ENCODE measurements around the gene KRT20. TPM values are rescaled to one million over a fixed set of nuclear protein-coding genes. Genes with fewer than 3 reads are reported as not detected.

Gene KRT20
- total RNA-seq, 1 experiment from 2014 or later = not detected

DNA sequence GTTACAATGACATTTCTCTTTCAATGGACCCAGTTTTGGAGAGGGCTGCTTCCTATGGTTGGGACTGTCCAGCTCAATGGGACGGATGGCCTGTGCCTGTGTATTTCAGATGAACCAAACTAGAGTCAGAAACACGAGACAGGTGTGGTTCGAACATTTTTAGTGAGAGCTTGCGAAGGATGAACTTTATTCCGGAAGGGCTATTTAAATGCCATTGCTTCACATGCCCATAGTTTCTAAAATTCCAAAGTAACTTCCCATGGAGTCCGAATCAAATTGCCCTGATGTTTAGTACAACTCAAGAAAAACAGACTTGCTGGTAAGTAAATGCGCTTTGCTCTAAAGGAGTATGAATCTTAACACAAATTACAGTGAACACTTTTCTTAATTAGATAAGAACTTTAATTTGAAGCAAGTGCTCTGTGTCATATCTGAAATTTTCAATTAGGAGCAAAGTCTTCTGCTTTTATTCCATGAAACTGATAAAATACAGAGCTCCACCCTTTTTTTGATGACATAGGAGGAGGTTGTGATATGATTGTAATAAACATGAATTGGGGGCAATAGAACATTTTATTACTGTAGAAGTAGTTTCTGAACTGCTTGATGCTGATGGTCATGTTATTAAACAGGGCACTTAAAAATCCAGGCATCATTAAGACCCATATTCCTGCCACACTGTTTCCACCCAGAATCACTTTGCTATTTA is 1.3 kb downstream of the KRT20 start:
- ChIA-PET POLR2A (ENCODE audit: unreplicated experiment) (no interaction called here), CTCF (no interaction called here)
- H4K20me1 ChIP-seq (ENCODE audit: insufficient read depth) = no peaks in the 10 kb centered on the region
- H3K9me3 ChIP-seq (ENCODE audit: insufficient read depth, low read depth) = no peaks in the 10 kb centered on the region; the same call in 1 of the 2 replicates
- H3K9me2 ChIP-seq (ENCODE audit: insufficient read depth) = no peaks in the 10 kb centered on the region
- no peak overlapping the region for H3K4me3 ChIP-seq
- TF ChIP-seq EZH2 (IDR thresholded peaks at IDR 0.05; ENCODE audit: low read depth) = no peak
- TF ChIP-seq, protein P1, sequence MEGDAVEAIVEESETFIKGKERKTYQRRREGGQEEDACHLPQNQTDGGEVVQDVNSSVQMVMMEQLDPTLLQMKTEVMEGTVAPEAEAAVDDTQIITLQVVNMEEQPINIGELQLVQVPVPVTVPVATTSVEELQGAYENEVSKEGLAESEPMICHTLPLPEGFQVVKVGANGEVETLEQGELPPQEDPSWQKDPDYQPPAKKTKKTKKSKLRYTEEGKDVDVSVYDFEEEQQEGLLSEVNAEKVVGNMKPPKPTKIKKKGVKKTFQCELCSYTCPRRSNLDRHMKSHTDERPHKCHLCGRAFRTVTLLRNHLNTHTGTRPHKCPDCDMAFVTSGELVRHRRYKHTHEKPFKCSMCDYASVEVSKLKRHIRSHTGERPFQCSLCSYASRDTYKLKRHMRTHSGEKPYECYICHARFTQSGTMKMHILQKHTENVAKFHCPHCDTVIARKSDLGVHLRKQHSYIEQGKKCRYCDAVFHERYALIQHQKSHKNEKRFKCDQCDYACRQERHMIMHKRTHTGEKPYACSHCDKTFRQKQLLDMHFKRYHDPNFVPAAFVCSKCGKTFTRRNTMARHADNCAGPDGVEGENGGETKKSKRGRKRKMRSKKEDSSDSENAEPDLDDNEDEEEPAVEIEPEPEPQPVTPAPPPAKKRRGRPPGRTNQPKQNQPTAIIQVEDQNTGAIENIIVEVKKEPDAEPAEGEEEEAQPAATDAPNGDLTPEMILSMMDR (conservative IDR thresholded peaks at IDR 0.05) = no peak
- H3K27ac ChIP-seq = no peak overlapping the region
- no TSS peak for BruUV-seq (replicated peaks)
- H3K4me1 ChIP-seq (replicated peaks; ENCODE audit: insufficient read depth) = no peaks in the 10 kb centered on the region
- H2AFZ ChIP-seq = peak overlapping the region; percentile 32; the same call in 1 of the 2 replicates
- H3F3A ChIP-seq (ENCODE audit: insufficient read depth, low read depth) = no peaks in the 10 kb centered on the region
- H3K79me2 ChIP-seq (ENCODE audit: low read depth) = no peaks in the 10 kb centered on the region
- no peaks in the 10 kb centered on the region for H3K36me3 ChIP-seq (ENCODE audit: low read depth)
- no peaks in the 10 kb centered on the region for H3K27me3 ChIP-seq (ENCODE audit: insufficient read depth, low read depth)
- intact Hi-C loops (cut with micrococcal nuclease; ENCODE audit: unreplicated experiment) = no loop called here
- H3K4me2 ChIP-seq = no peak overlapping the region
- DNase-seq = no peak

DNA sequence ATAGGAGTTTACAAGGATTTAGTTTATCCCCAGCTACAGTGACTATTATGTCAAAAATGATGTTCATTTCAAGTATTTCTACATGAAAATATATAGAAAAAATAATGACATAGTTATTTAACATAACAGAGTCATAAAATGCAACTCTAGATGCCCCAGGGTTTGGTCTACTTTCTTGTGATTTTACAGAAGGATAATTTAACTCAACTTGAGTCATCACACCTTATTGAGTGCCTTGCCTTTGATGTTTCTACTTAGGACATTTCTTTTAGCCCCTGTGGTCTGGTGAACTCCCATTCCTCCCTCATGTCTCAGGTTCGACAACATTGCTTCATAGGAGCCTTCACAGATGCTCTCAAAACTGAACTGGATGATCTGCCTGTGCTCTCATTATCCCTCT is 2.0 kb downstream of the KRT20 start:
- H3K9me3 ChIP-seq (ENCODE audit: insufficient read depth, low read depth) = no peaks in the 10 kb centered on the region; the same call in 1 of the 2 replicates
- H3K79me2 ChIP-seq (ENCODE audit: low read depth) = no peaks in the 10 kb centered on the region
- H3F3A ChIP-seq (ENCODE audit: insufficient read depth, low read depth) = no peaks in the 10 kb centered on the region
- TF ChIP-seq, protein P1 (conservative IDR thresholded peaks at IDR 0.05) = no peak
- TF ChIP-seq EZH2 (IDR thresholded peaks at IDR 0.05; ENCODE audit: low read depth) = no peak
- no peaks in the 10 kb centered on the region for H3K9me2 ChIP-seq (ENCODE audit: insufficient read depth)
- no peaks in the 10 kb centered on the region for H3K27me3 ChIP-seq (ENCODE audit: insufficient read depth, low read depth)
- H2AFZ ChIP-seq = no peak overlapping the region
- no peak for DNase-seq
- intact Hi-C loops (cut with micrococcal nuclease; ENCODE audit: unreplicated experiment) = no loop called here
- CTCF ChIA-PET = no interaction called here
- no peaks in the 10 kb centered on the region for H3K36me3 ChIP-seq (ENCODE audit: low read depth)
- no peaks in the 10 kb centered on the region for H4K20me1 ChIP-seq (ENCODE audit: insufficient read depth)
- H3K4me2 ChIP-seq = no peak overlapping the region
- no peak overlapping the region for H3K4me3 ChIP-seq
- no TSS peak for BruUV-seq (replicated peaks)
- POLR2A ChIA-PET (ENCODE audit: unreplicated experiment) = no interaction called here
- no peak overlapping the region for H3K27ac ChIP-seq
- no peaks in the 10 kb centered on the region for H3K4me1 ChIP-seq (replicated peaks; ENCODE audit: insufficient read depth)

DNA sequence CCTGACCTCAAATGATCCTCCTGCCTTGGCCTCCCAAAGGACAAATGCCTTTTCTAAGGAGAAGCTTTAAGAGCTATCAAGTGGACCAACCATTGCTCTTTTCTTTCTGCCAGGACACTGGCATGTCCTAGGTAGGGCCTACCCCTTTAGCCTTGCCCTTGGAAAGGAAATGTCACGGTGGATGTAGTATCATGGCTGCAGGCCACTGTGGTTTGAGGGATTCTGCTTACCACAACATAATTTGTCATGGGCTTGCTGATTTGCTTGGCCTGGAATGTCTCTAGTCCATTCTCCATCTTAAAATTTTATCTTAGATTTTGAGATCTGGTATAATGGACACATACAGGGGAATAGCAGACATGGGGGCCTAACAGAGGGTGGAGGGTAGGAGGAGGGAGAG is 6.0 kb downstream of the KRT20 start:
- no peak for DNase-seq
- H2AFZ ChIP-seq = no peak overlapping the region
- BruUV-seq (replicated peaks) = no TSS peak
- no peaks in the 10 kb centered on the region for H3K4me1 ChIP-seq (replicated peaks; ENCODE audit: insufficient read depth)
- H3K4me3 ChIP-seq = no peak overlapping the region
- H3K27me3 ChIP-seq (ENCODE audit: insufficient read depth, low read depth) = no peaks in the 10 kb centered on the region
- no peaks in the 10 kb centered on the region for H3K9me3 ChIP-seq (ENCODE audit: insufficient read depth, low read depth)
- H3K36me3 ChIP-seq (ENCODE audit: low read depth) = no peaks in the 10 kb centered on the region
- intact Hi-C loops (cut with micrococcal nuclease; ENCODE audit: unreplicated experiment) = no loop called here
- H3K4me2 ChIP-seq = no peak overlapping the region
- ChIA-PET CTCF (no interaction called here), POLR2A (ENCODE audit: unreplicated experiment) (no interaction called here)
- TF ChIP-seq EZH2 (IDR thresholded peaks at IDR 0.05; ENCODE audit: low read depth) = no peak
- TF ChIP-seq, protein P1 (conservative IDR thresholded peaks at IDR 0.05) = no peak
- H3K79me2 ChIP-seq (ENCODE audit: low read depth) = no peaks in the 10 kb centered on the region
- H3F3A ChIP-seq (ENCODE audit: insufficient read depth, low read depth) = no peaks in the 10 kb centered on the region
- no peaks in the 10 kb centered on the region for H3K9me2 ChIP-seq (ENCODE audit: insufficient read depth)
- H4K20me1 ChIP-seq (ENCODE audit: insufficient read depth) = no peaks in the 10 kb centered on the region
- H3K27ac ChIP-seq = no peak overlapping the region

Data from PC-9 (cell line).